Upper lobe of left lung (tissue), 4 donors: ENCODE data around the gene CDC42.

Source experiments
- CTCF ChIP-seq, 6 experiments: fragments of 450-650 bp in 4 of 6; fragments of 200-600 bp in 2 of 6; sonication (generic) in 2 of 6; IDR thresholded peaks; one replicate each; pipeline ENCODE4 v1.5.1; 2016 to 2019; ENCODE audit warnings: antibody characterized with exemption in 6 of 6
- EP300 ChIP-seq, 4 donors: sonication (generic); formaldehyde crosslinking; IDR thresholded peaks; one replicate each; pipeline ENCODE4 v1.5.1; 2017; ENCODE audit warnings: antibody characterized with exemption in 4 of 4, control low read depth in 2 of 4
- POLR2A ChIP-seq, 4 donors: fragments of 450-650 bp; IDR thresholded peaks; one replicate each; pipeline ENCODE4 v1.5.1; 2016 to 2017; ENCODE audit warnings: antibody characterized with exemption in 4 of 4, mild to moderate bottlenecking in 2 of 4
- POLR2AphosphoS5 ChIP-seq, 2 donors: sonication (generic); formaldehyde crosslinking; IDR thresholded peaks; one replicate each; pipeline ENCODE4 v1.5.1; 2017; ENCODE audit warnings: antibody characterized with exemption in 2 of 2

- TF ChIP-seq CTCF (IDR thresholded peaks at IDR 0.05) (no peak), POLR2A (IDR thresholded peaks at IDR 0.05) (no peak), EP300 (IDR thresholded peaks at IDR 0.05) (no peak), POLR2AphosphoS5 (IDR thresholded peaks at IDR 0.05) (no peak)
Observed at GRCh38 chr1:22117238-22117637, 64.7 kb downstream of the CDC42 start.
